ENCODE measurements around the gene MCF2L2. TPM values are rescaled to one million over a fixed set of nuclear protein-coding genes. Genes with fewer than 3 reads are reported as not detected.

MCF2L2 gene
- total RNA-seq, 1 donor from 2014 or later = 0.43 TPM

- peak overlapping the region; percentile 86 for H3K4me3 Mint-ChIP-seq (ENCODE audit: low read depth)
- H3K27me3 Mint-ChIP-seq = peaks cover 5% of the 10 kb centered on the region
- no peak for DNase-seq (ENCODE audit: low spot score, unreplicated experiment)
- H3K9me3 Mint-ChIP-seq (ENCODE audit: low read depth) = no peaks in the 10 kb centered on the region
- peak overlapping the region; percentile 95 for H3K27ac Mint-ChIP-seq
- H3K36me3 Mint-ChIP-seq (ENCODE audit: insufficient read depth) = peaks cover 7% of the 10 kb centered on the region
- peaks cover 24% of the 10 kb centered on the region for H3K4me1 Mint-ChIP-seq (ENCODE audit: low read depth)
- TF ChIP-seq CTCF (IDR thresholded peaks at IDR 0.05; ENCODE audit: unreplicated experiment) = no peak
Measured at GRCh38 chr3:183255348-183255730, 173.1 kb downstream of the MCF2L2 start.

- no peak for DNase-seq (ENCODE audit: low spot score, unreplicated experiment)
- Mint-ChIP-seq H3K27me3 (peaks cover 9% of the 10 kb centered on the region), H3K36me3 (ENCODE audit: insufficient read depth) (peaks cover 7% of the 10 kb centered on the region), H3K4me1 (ENCODE audit: low read depth) (peaks cover 24% of the 10 kb centered on the region), H3K9me3 (ENCODE audit: low read depth) (no peaks in the 10 kb centered on the region), H3K4me3 (ENCODE audit: low read depth) (peak overlapping the region; percentile 86), H3K27ac (peak overlapping the region; percentile 95)
- TF ChIP-seq CTCF (IDR thresholded peaks at IDR 0.05; ENCODE audit: unreplicated experiment) = no peak
Measured at GRCh38 chr3:183254487-183255347, 173.7 kb downstream of the MCF2L2 start.

GRCh38 chr3:183253528-183254486 lies 174.6 kb downstream of the MCF2L2 start:
- peak overlapping the region; percentile 84 for H3K4me3 Mint-ChIP-seq (ENCODE audit: low read depth)
- H3K4me1 Mint-ChIP-seq (ENCODE audit: low read depth) = peaks cover 18% of the 10 kb centered on the region
- H3K9me3 Mint-ChIP-seq (ENCODE audit: low read depth) = no peaks in the 10 kb centered on the region
- peak overlapping the region; percentile 94 for H3K27ac Mint-ChIP-seq
- peak; percentile 26 for TF ChIP-seq CTCF (IDR thresholded peaks at IDR 0.05; ENCODE audit: unreplicated experiment)
- H3K36me3 Mint-ChIP-seq (ENCODE audit: insufficient read depth) = peaks cover 7% of the 10 kb centered on the region
- peaks cover 12% of the 10 kb centered on the region for H3K27me3 Mint-ChIP-seq
- peak; percentile 55 for DNase-seq (ENCODE audit: low spot score, unreplicated experiment)

GRCh38 chr3:183252973-183253527 lies 175.4 kb downstream of the MCF2L2 start, which contains the start of gene B3GNT5:
Gene B3GNT5 (plus strand): TSS chr3:183253253. CDS start chr3:183269799, 16,546 bp downstream.
- peak; percentile 35 for DNase-seq (ENCODE audit: low spot score, unreplicated experiment)
- Mint-ChIP-seq H3K4me1 (ENCODE audit: low read depth) (peaks cover 16% of the 10 kb centered on the region), H3K4me3 (ENCODE audit: low read depth) (peak within 1 kb of the TSS; percentile 84), H3K27ac (peak within 1 kb of the TSS; percentile 94), H3K9me3 (ENCODE audit: low read depth) (no peaks in the 10 kb centered on the region), H3K36me3 (ENCODE audit: insufficient read depth) (peaks cover 4% of the 10 kb centered on the region), H3K27me3 (peaks cover 12% of the 10 kb centered on the region)
- TF ChIP-seq CTCF (IDR thresholded peaks at IDR 0.05; ENCODE audit: unreplicated experiment) = no peak
